Trophoblast cell (in vitro differentiated cells and primary cell): ENCODE results near the gene TEKT2.

Experiments
- DNase-seq, 2 donors: peaks; one replicate each; pipeline ENCODE4 v3.0.0-alpha.2; 2016
- H2AFZ ChIP-seq: 2 replicates; pipeline ENCODE4 v1.6.1; 2013; ENCODE audit warnings: low read length, moderate library complexity, mild to moderate bottlenecking; ENCODE audit not compliant: insufficient read depth, poor library complexity
- H2AK5ac ChIP-seq: 2 replicates; pipeline ENCODE4 v1.6.1; 2013; ENCODE audit warnings: mild to moderate bottlenecking, low read length
- H2BK120ac ChIP-seq: 2 replicates; pipeline ENCODE4 v1.6.1; 2013; ENCODE audit warnings: low read length, mild to moderate bottlenecking, moderate library complexity; ENCODE audit not compliant: insufficient read depth, poor library complexity
- H2BK12ac ChIP-seq: 2 replicates; pipeline ENCODE4 v1.6.1; 2013; ENCODE audit warnings: mild to moderate bottlenecking, low read length, moderate library complexity
- H2BK5ac ChIP-seq: 2 replicates; pipeline ENCODE4 v1.6.1; 2013; ENCODE audit warnings: low read length, low read depth, moderate library complexity, mild to moderate bottlenecking; ENCODE audit not compliant: poor library complexity
- H3K14ac ChIP-seq: 2 replicates; pipeline ENCODE4 v1.6.1; 2013; ENCODE audit warnings: mild to moderate bottlenecking, low read length
- H3K18ac ChIP-seq: 2 replicates; pipeline ENCODE4 v1.6.1; 2013; ENCODE audit warnings: mild to moderate bottlenecking, low read length
- H3K23ac ChIP-seq: 2 replicates; pipeline ENCODE4 v1.6.1; 2013; ENCODE audit warnings: low read length
- H3K27ac ChIP-seq: 2 replicates; pipeline ENCODE4 v1.5.1; 2013; ENCODE audit warnings: low read depth, mild to moderate bottlenecking, inconsistent platforms, low read length, moderate library complexity
- H3K27me3 ChIP-seq: 2 replicates; pipeline ENCODE4 v1.6.1; 2013; ENCODE audit warnings: inconsistent platforms, mild to moderate bottlenecking, low read length, moderate library complexity; ENCODE audit not compliant: insufficient read depth
- H3K36me3 ChIP-seq, 2 experiments: 1 replicate in 1 of 2; 2 replicates in 1 of 2; pipeline ENCODE4 v1.6.1; 2013; ENCODE audit warnings: low read length in 2 of 2, mild to moderate bottlenecking in 2 of 2, moderate library complexity in 1 of 2; ENCODE audit not compliant: insufficient read depth in 2 of 2, control insufficient read depth in 1 of 2
- H3K4ac ChIP-seq: 2 replicates; pipeline ENCODE4 v1.6.1; 2013; ENCODE audit warnings: low read depth, mild to moderate bottlenecking, low read length, moderate library complexity
- H3K4me1 ChIP-seq, 2 experiments: 1 replicate in 1 of 2; 2 replicates in 1 of 2; pipeline ENCODE4 v1.6.1; 2013; ENCODE audit warnings: low read length in 2 of 2, mild to moderate bottlenecking in 2 of 2, moderate library complexity in 1 of 2; ENCODE audit not compliant: insufficient read depth in 2 of 2, control insufficient read depth in 1 of 2
- H3K4me2 ChIP-seq: 2 replicates; pipeline ENCODE4 v1.6.1; 2013; ENCODE audit warnings: inconsistent platforms, mild to moderate bottlenecking, low read length, moderate library complexity
- H3K4me3 ChIP-seq: 2 replicates; pipeline ENCODE4 v1.5.1; 2013; ENCODE audit warnings: mild to moderate bottlenecking, low read depth, low read length, inconsistent platforms
- H3K79me1 ChIP-seq: one replicate; pipeline ENCODE4 v1.6.1; 2013; ENCODE audit warnings: low read length
- H3K79me2 ChIP-seq: 2 replicates; pipeline ENCODE4 v1.6.1; 2013; ENCODE audit warnings: low read length, mild to moderate bottlenecking; ENCODE audit not compliant: control insufficient read depth, insufficient read depth, poor library complexity
- H3K9ac ChIP-seq: 2 replicates; pipeline ENCODE4 v1.6.1; 2013; ENCODE audit warnings: mild to moderate bottlenecking, low read length
- H3K9me3 ChIP-seq: 2 replicates; pipeline ENCODE4 v1.6.1; 2013; ENCODE audit warnings: low read depth, mild to moderate bottlenecking, control low read depth, inconsistent platforms, low read length; ENCODE audit not compliant: insufficient read depth
- H4K12ac ChIP-seq: 2 replicates; pipeline ENCODE4 v1.6.1; 2013; ENCODE audit warnings: low read depth, mild to moderate bottlenecking, low read length, moderate library complexity
- H4K8ac ChIP-seq: 2 replicates; pipeline ENCODE4 v1.6.1; 2013; ENCODE audit warnings: low read depth, mild to moderate bottlenecking, low read length, moderate library complexity
- H4K91ac ChIP-seq: one replicate; pipeline ENCODE4 v1.6.1; 2013; ENCODE audit warnings: low read depth, mild to moderate bottlenecking, low read length, moderate library complexity
- WGBS: extraction: QIAGEN DNeasy Blood & Tissue Kit; methylation state at CpG from one replicate; pipeline ENCODE4 v1.1.7; 2013; ENCODE audit warnings: missing lambda C conversion rate; ENCODE audit not compliant: insufficient read length, insufficient coverage; ENCODE audit errors: extremely low coverage; 5-methylcytosine and 5-hydroxymethylcytosine counted together

TEKT2 gene

GRCh38 chr1:36134505-36135329 is 50.8 kb downstream of the TEKT2 start:
- H3K79me1 ChIP-seq = no peaks in the 10 kb centered on the region
- H3K4me1 ChIP-seq = peaks cover 0 to 10% of the 10 kb centered on the region in 2 experiments
- H3K23ac ChIP-seq = no peak overlapping the region

DNA sequence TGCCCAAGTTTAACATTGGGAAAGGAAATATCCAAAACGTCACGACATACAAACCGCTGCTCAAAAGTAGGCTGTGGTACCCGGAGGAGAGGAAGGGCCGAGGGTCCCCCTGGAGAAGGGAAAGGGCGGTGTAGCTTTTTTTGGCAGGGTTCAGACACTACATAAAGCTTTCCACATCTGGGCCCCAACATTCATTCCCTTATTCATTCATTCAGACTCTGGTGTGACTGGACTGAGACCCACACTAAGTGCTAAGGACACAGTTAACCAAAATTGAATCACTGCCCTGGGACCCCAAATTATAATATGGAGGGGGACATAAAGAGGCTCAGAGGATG is 51.4 kb downstream of the TEKT2 start:
- H3K4me1 ChIP-seq = peaks cover 0 to 10% of the 10 kb centered on the region in 2 experiments
- no peak overlapping the region for H4K8ac ChIP-seq
- no peak overlapping the region for H2BK12ac ChIP-seq
- H2AK5ac ChIP-seq = no peak overlapping the region
- H3K27me3 ChIP-seq = no peaks in the 10 kb centered on the region
- H2BK120ac ChIP-seq = no peak overlapping the region
- H3K9me3 ChIP-seq = no peaks in the 10 kb centered on the region
- no peak overlapping the region for H4K12ac ChIP-seq
- no peak overlapping the region for H3K27ac ChIP-seq
- H3K4me2 ChIP-seq = no peak overlapping the region
- H3K9ac ChIP-seq = no peak overlapping the region
- no peak overlapping the region for H3K23ac ChIP-seq
- H3K4ac ChIP-seq = no peak overlapping the region
- H2AFZ ChIP-seq = no peak overlapping the region
- H2BK5ac ChIP-seq = no peak overlapping the region
- no peak overlapping the region for H3K18ac ChIP-seq
- no peak for DNase-seq
- H3K79me2 ChIP-seq = no peaks in the 10 kb centered on the region
- no peak overlapping the region for H4K91ac ChIP-seq
- no peak overlapping the region for H3K4me3 ChIP-seq
- H3K36me3 ChIP-seq = peaks cover 12 to 26% of the 10 kb centered on the region in 2 experiments
- no peak overlapping the region for H3K14ac ChIP-seq
- H3K79me1 ChIP-seq = no peaks in the 10 kb centered on the region
- WGBS = no CpG with 5 or more reads among the region's 6 CpGs

More at GRCh38 chr1:36134505-36135329, 50.8 kb downstream of the TEKT2 start:
- no peak overlapping the region for H3K4ac ChIP-seq
- H3K36me3 ChIP-seq = peaks cover 12 to 22% of the 10 kb centered on the region in 2 experiments
- no peak overlapping the region for H3K4me2 ChIP-seq
- no peak overlapping the region for H3K9ac ChIP-seq
- no peak overlapping the region for H2BK5ac ChIP-seq
- WGBS = no CpG with 5 or more reads among the region's 7 CpGs
- peak; percentile 72 to 82 for DNase-seq
- no peaks in the 10 kb centered on the region for H3K79me2 ChIP-seq
- no peaks in the 10 kb centered on the region for H3K9me3 ChIP-seq
- H2BK120ac ChIP-seq = no peak overlapping the region
- no peaks in the 10 kb centered on the region for H3K27me3 ChIP-seq
- no peak overlapping the region for H2AFZ ChIP-seq
- no peak overlapping the region for H2AK5ac ChIP-seq
- H3K18ac ChIP-seq = no peak overlapping the region
- no peak overlapping the region for H2BK12ac ChIP-seq
- no peak overlapping the region for H4K8ac ChIP-seq
- no peak overlapping the region for H3K27ac ChIP-seq
- no peak overlapping the region for H4K91ac ChIP-seq
- no peak overlapping the region for H3K14ac ChIP-seq
- no peak overlapping the region for H3K4me3 ChIP-seq
- H4K12ac ChIP-seq = no peak overlapping the region

GRCh38 chr1:36135796-36136195 is 51.9 kb downstream of the TEKT2 start:
- Histone ChIP-seq H3K9ac (no peak overlapping the region), H2BK120ac (no peak overlapping the region), H4K8ac (no peak overlapping the region), H3K27me3 (no peaks in the 10 kb centered on the region), H3K14ac (no peak overlapping the region), H3K79me2 (no peaks in the 10 kb centered on the region), H3K4me1 (peaks cover 0 to 10% of the 10 kb centered on the region in 2 experiments), H3K23ac (no peak overlapping the region), H2BK12ac (no peak overlapping the region), H3K18ac (no peak overlapping the region), H2AK5ac (no peak overlapping the region), H3K36me3 (peaks cover 12 to 27% of the 10 kb centered on the region in 2 experiments), H3K4me3 (no peak overlapping the region), H3K79me1 (no peaks in the 10 kb centered on the region), H2BK5ac (no peak overlapping the region), H3K4ac (no peak overlapping the region), H2AFZ (no peak overlapping the region), H3K27ac (no peak overlapping the region), H3K9me3 (no peaks in the 10 kb centered on the region), H4K91ac (no peak overlapping the region), H3K4me2 (no peak overlapping the region), H4K12ac (no peak overlapping the region)
- no peak for DNase-seq

GRCh38 chr1:36136535-36136934 is 52.6 kb downstream of the TEKT2 start:
- Histone ChIP-seq H3K36me3 (peaks cover 12 to 27% of the 10 kb centered on the region in 2 experiments), H3K9ac (no peak overlapping the region), H3K79me1 (no peaks in the 10 kb centered on the region), H2BK5ac (no peak overlapping the region), H3K9me3 (no peaks in the 10 kb centered on the region), H3K4me2 (no peak overlapping the region), H2BK120ac (no peak overlapping the region), H3K23ac (no peak overlapping the region), H2BK12ac (no peak overlapping the region), H3K18ac (no peak overlapping the region), H3K4me3 (no peak overlapping the region), H2AK5ac (no peak overlapping the region), H3K79me2 (no peaks in the 10 kb centered on the region), H3K27me3 (no peaks in the 10 kb centered on the region), H3K4ac (no peak overlapping the region), H4K12ac (no peak overlapping the region), H2AFZ (no peak overlapping the region), H3K14ac (no peak overlapping the region), H4K8ac (no peak overlapping the region), H3K27ac (no peak overlapping the region), H3K4me1 (peaks cover 0 to 10% of the 10 kb centered on the region in 2 experiments), H4K91ac (no peak overlapping the region)
- WGBS = no CpG with 5 or more reads among the region's 1 CpG
- no peak for DNase-seq
